ENCODE data around the gene ARID2.

Gene ARID2

DNA sequence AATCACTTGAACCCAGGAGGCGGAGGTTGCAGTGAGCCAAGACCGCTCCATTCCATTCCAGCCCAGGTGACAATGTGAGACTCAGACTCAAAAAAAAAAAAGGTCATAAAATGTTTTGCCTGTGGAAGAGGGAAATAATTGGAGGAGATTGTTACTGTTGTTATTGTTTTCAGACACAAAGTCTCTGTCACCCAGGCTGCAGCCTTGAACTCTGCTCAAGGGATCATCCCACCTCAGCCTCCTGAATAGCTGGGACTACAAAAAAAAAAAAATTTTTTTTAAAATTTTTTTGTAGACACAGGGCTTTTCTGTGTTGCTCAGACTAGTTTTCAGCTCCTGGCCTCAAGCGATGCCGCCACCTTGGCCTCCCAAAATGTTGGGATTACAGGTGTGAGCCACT lies 33.9 kb downstream of the ARID2 start:
- no peak for DNase-seq

DNA sequence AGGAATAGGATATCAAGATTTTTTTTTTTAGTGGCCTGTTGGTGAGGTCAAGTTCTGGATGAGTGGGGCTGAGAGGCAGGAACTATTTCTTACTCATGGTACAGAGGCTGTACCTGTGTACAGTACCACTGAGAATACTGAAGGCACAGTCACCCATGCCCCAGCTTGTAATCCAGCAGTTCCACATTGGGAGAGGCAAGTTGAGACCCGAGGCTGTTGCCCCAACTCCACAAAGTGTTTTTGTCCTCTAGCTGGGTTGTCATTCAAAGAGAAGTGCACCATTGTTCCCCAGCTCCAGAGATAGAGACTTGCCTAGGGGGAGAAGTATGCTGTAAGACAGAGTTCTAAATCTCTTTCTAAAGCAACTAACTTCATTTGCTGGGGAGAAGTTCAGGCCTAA lies 38.7 kb downstream of the ARID2 start:
- no peak for DNase-seq

DNA sequence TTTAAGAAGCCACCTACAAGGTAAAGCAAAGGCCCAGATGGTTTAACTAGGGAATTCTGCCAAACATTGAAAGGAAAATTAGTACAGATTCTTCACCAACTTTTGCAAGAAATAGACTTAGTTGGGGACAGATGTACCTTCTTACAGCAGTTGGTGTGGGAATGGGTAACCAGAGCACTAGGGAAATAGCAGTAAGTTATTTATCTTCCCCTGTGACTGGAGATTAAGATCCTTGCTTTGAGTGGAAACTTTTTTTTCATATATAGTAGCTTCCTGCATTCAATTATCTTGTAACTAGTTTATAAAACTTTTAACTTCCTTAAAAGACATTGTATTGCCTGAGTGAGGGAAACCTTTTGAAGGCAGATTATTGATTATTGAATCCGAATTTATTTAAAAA lies 44.2 kb downstream of the ARID2 start:
- DNase-seq = no peak

DNA sequence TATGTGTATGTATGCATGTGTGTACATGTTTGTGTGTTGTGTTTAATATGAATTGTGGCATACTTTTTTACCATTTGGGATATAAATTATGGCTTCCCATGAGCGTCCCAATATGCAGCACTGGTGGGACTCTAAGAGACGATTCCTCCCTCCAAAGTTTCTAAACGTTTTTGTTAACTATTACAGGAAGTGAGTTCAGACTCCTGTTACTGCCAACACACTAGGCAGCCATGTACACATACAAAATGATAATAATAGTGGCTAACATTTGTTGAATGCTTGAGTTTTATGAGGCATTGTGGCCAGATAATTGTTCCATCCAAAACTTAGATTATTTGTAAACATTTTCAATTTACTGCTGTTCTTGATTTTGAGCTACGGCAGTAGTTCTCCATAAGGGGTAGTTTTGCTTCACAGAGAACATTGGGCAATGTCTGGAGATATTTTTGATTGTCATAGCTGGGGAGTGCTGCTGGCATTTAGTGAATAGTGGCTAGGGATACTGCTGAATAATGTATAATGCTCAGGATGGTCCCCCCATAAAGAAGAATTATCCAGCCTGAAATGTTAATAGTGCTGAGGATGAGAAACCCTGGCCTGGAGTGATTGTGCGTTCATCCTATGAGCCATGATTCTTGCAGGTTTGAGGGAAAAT lies 45.1 kb downstream of the ARID2 start:
- no peak for DNase-seq

GRCh38 chr12:45775465-45775864 lies 46.0 kb downstream of the ARID2 start:
- DNase-seq = no peak

- DNase-seq = no peak
Measured at GRCh38 chr12:45775964-45776363, 46.5 kb downstream of the ARID2 start.

GRCh38 chr12:45779936-45780335 lies 50.4 kb downstream of the ARID2 start:
- no peak for DNase-seq

- no peak for DNase-seq
Measured at GRCh38 chr12:45781080-45781479, 51.6 kb downstream of the ARID2 start.

- no peak for DNase-seq
Measured at GRCh38 chr12:45785315-45785714, 55.8 kb downstream of the ARID2 start.

GRCh38 chr12:45789025-45789424 lies 59.5 kb downstream of the ARID2 start:
- DNase-seq = no peak

DNA sequence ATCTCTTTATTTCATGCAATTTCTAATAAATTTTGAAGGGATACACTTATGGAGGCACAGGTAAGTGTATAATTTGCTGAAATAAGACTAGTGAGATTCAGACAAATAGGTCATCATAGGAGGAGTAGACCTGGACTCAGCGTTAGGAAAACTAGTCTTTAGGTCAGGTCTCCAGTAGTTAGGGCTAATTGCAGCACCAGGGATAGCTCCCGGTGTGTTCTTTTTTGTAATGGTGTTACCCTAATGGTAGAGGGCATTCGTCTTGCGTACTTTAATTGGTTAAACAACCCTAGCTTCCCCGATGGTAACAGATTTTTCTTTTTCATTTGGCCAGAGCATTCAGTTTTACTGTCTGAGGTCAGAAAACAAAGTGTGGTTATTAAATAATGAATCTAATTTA lies 64.9 kb downstream of the ARID2 start:
- DNase-seq = no peak

GRCh38 chr12:45801625-45802024 lies 72.1 kb downstream of the ARID2 start:
- DNase-seq = no peak

- DNase-seq = no peak
Measured at GRCh38 chr12:45803111-45803510, 73.6 kb downstream of the ARID2 start.

DNA sequence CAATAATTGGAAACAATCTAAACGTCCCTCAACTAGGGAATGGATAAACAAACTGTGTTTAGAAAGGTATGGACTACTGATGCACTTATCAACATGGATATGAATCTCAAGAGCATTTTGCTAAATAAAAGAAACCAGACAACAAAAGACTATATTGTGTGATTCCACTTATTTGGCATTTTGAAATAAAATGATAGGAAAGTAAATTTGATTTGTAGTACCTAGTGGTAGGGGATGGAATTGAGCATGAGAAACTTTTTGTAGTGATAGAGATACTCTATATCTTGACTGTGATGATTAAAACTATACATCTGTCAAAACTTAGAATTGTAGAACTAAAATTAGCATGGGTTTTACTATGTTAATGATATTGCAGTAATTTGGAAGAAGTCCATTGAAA lies 87.1 kb downstream of the ARID2 start:
- DNase-seq = no peak

- DNase-seq = no peak
Measured at GRCh38 chr12:45827974-45828373, 98.5 kb downstream of the ARID2 start.

- no peak for DNase-seq
Measured at GRCh38 chr12:45828402-45828801, 98.9 kb downstream of the ARID2 start.

- DNase-seq = no peak
Measured at GRCh38 chr12:45831590-45831989, 102.1 kb downstream of the ARID2 start.

DNA sequence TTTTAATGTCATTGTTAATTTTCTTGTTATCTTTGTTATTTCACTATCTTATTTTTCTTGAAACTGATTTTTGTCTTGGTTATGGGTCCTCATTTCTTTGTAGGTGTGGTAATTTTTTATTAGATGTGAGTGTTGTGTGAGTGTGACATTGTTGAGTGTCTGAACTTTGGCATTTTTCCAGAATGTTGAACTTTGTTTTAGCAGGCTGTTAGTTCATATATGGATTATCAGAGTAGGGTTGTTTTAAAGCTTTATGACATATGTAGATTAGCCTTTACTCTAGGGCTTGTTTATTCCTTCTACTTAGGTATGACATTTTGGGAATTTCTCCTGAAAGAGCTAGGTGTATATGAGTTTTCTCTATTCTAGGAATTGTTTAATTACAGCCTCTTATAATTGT lies 103.9 kb downstream of the ARID2 start:
- no peak for DNase-seq

DNA sequence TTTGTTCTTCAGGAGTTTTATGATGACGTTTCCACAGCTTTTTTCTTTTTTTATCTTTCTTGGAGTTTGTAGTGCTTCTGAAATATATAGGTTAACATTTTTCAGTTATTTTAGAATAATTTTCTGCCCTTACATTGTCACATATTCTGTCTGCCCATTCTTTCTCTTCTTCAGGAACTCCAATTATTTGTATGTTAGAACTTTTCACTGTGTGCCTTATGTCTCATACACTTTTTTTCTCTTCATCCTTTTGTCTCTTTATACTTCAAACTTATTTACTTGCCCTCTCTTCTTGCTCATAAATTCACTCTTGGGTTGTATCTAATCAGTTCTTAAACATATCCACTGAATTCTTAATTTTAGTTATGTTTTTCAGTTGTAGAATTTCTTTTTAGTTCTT lies 105.3 kb downstream of the ARID2 start:
- DNase-seq = no peak

DNA sequence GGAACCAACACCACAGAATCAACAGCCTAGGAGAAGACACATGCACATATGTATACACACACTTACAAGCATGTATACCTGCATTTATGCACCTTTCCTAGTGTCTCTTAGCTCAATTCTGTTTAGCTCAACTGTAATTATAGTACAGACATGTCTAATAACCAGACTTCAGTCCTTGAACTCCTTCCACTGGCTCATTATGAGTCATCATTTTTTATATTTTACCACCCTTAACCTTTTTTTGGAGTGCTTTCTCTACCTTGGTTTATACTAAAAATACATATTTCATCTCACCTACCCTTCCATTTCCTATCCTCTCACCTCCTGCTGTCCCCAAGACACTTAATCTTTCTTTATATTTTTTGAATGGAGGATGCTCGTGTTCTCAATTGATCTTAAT lies 110.4 kb downstream of the ARID2 start:
- DNase-seq = no peak

- DNase-seq = no peak
Measured at GRCh38 chr12:45849289-45849688, 119.8 kb downstream of the ARID2 start.

GRCh38 chr12:45850302-45850701 lies 120.8 kb downstream of the ARID2 start:
- no peak for DNase-seq

GRCh38 chr12:45852508-45852907 lies 123.0 kb downstream of the ARID2 start:
- DNase-seq = no peak

DNA sequence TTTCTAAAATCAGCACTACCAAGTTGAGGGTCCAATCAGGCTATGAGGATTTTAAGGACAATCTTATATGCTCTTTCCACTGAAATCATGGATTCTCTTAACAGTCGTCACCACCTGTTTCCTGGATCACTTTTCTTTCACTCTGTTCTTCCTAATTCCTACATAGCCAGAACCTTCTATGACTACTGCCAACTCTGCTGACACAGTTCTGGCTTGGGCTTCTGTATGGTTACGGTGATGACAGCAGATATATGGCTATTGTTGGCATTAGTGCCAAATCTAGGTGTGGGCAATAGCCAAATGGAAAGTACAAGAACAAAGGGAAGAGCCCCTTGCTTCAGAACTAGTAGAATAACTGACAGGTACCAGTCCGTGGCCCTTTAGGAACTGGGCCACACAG lies 124.0 kb downstream of the ARID2 start:
- DNase-seq = no peak

- DNase-seq = no peak
Measured at GRCh38 chr12:45863332-45863731, 133.8 kb downstream of the ARID2 start.

DNA sequence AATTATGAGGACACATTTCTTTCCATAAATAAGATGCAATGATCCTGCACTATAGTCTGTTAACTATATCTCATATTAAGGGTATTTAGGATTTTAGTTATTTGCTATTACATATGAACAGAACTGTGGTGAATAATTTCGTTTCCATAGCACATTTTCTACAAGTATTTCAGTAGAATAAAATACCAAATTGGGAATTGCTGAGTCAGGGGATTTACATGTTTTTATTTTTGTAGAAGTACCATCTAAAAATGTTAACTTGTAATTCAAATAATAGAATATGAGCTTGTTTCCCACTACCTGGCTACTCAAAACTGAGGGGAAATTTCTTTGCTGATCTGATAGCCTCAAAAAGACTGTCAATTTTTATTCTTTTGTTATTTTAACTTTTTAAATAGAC lies 136.8 kb downstream of the ARID2 start:
- no peak for DNase-seq

Data from activated gamma-delta T cell treated with Interleukin-2 at 50 U/mL for 16 hours (primary cell).